ENCODE data around the gene RNF112.
"Not testable (repeated sequence)": the region's sequence is repeated elsewhere in the genome, so short reads cannot be mapped to it uniquely, and the experiment has no call there.

The RNF112 gene

DNA sequence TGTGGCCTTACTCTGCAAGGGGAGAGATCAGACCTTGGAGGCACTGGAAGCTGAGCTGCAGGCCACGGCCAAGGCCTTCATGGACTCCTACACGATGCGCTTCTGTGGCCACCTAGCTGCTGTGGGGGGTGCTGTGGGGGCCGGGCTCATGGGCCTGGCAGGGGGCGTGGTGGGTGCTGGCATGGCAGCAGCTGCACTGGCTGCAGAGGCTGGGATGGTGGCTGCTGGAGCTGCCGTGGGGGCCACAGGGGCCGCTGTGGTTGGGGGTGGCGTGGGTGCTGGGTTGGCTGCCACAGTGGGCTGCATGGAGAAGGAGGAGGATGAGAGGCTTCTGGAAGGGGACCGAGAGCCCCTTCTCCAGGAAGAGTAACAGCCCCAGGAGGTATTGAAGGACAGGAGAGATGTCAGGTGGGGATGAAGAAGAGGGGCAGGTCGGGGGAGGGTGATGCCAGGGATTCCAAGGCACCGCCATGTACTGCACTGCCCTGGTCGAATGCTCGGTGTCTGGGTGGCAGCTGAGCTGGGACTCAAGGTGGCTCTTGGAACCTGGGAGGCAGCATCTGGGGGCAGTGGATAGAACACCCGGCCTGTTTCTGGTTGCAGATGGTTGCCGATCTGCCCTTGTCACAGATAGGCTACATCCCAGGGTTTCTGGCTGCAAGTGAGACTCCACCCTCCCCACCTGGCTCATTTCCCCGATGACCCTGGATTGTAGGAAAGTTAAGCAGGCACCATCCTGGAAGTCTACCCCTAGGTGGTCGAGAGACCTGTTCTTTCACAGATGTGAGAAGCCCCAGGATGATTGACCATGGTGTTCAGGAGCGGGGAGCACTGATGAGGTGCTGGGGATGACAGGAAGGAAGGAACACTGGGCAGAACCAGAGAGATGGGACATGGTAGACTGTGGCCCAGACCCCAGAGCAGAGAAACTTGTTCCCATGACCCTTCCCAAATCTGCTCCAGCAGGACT is 5.1 kb downstream of the RNF112 start:
- DNase-seq, result no peak

DNA sequence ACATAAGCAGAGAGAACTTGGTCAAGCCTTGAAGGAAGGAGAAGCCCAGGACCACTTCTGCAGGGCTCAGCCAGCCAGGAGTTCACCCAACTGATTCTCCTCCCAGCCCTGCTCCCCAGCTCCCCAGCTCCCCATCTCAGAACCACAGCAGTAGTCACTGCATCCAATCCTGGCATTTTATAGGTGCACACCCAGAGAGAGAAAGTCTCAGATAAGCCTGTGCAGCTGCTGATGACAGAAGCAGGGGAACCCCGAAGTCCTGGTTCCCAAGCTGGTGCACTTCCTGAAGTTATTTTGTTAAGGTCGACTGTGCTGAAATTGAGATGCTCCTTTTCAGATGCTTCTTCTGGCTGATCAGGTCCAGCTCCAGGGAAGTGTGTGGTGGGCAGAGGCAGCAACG is 6.6 kb downstream of the RNF112 start:
- no peak for DNase-seq

DNA sequence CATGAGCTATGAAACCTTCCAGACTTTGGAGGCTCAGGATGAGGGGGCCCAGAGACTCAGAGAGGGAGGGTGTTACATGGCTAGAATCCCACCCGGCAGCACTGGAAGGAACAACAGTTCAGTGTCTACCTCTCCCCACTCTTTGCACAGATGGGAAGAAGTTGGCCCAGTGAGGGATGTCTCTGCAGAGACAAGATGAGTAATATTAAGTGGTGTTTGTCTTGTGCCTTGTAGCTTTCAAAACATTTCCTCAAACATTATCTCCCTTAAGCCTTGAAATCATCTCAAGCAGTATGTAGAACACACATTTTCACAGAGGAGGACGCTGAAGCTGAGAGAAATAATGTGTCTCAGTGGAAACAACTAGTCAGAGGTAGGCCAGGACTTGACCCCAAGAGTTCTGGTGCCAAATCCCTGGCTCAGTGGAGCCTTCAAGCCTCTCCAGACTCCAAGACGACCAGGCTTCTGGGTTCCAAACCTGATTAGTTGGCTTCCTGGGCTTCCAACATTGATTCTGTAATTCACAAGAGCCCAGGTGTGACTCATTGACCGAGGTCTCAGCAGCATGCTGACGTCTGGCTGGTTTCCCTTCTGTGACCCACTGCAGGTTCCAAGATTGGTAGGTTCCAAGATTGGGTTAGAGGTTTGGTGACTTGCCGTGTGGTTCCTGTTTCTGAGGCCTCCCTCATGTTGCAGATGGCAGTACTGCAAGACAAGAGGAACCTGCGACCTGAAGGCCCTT is 7.4 kb downstream of the RNF112 start:
- DNase-seq, result no peak

DNA sequence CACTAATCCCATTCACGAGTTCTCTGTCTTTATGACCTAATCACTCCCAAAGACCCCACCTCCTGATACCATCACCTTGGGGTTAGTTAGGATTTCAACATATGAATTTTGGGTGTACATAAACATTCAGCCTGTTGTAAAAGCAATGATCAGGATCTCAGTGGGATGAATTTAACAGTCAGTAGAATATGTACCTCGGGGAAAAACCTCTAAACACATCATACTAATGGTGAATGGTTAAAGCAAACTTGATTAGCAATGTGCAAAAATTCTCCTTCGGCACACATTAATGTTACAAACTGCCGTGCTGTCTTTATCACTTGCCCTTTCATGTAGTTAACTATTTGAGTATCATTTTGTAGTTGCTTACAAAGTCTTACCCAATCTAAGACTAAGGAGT is 10.2 kb downstream of the RNF112 start:
- no peak for DNase-seq

DNA sequence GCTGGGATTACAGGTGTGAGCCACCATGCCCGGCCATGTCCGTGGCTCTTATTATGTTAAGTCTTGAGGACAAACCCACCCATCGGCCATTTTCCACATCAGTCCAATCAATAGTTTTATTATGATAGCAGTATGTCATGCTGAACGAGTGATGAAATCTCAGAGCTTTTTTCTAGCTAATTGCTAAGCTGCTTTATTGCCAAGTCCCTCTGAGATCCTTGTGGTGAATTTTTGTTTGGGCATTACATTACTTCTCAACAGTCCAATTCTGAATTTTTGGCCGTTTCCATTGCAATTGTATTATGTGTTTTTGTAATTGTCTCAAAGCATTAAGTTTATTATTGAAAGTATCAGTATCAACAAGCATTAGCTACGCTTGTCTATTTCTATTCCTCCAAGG is 10.9 kb downstream of the RNF112 start:
- DNase-seq, result no peak

DNA sequence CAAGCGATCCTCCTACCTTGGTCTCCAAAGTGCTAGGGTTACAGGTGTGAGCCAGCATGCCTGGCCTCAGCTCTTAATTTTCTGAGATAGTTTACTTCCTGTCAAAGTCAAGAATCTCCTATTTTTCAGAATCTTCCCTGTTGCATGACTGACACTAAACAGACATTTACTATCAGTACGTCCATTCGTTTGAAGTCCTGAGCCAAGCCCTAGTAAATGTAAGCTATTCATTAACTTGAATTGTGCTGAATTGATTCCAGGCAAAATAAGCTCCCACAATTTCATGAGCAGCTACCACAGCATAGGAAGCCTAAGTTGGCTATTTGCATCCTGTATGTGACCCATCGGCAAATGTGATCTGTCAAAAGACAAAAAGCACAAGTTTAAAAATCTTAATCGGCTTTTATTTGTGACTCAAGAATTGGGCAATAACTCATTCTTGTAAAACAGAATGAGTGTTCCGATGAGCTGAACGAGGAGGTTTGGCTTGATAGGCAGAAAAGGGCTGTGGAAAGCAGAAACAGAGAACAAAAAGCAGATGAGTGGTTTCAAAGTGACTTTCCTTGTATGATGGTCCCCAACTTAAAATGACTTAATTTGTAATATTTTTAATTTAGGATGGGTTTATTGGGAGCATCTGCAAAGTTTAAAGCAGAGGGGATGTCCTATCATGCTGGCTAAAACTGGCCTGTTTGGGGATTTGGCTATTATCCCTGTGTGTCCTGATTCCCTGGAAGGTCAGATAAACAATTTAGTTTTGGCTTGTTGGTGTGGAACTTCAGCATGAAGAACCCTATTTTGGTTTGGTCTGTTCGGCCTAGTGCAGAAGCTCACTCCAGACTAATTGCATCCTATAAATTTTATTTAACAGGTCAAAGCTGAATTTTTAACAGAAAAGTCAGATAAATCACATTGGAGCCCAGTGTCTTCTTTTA is 14.2 kb downstream of the RNF112 start:
- no peak for DNase-seq

DNA sequence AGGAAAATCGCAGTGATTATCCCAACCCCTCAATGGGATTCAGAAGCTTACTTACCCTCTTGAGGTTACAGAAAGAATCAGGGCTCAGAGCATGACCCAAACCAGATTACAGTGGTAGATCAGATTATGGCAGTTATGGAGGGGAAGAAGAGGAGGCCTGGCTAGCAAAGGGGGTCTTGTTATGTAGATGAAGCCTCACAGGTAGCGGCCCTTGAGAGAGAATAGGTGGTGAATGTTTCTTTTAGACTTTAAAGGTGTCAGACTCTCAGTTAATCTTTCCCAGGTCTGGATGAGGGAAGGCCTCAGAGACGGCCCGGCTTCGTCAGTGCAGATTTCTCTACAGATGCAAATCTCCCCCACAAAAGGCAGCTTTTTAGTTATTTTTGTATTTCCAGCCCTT is 15.6 kb downstream of the RNF112 start:
- no peak for DNase-seq

DNA sequence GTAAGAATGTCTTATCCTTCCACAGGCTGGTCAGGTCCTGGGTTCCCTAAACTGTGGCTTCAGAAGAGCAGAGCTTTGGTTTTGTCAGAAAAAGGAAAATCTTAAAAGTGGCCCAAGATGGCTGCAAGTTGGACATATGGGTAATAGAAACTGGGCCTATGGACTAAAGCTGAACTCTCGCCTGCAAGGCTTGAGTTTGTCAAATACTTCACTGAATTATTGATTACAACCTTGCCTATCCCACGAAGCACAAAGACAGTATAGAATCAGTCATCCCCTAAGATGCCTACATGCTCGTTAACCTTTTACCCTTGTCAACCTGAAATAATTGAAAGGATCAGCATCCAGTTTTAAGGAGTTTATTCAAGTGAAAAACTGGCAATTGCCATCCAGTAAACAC is 20.7 kb downstream of the RNF112 start:
- DNase-seq, result no peak

DNA sequence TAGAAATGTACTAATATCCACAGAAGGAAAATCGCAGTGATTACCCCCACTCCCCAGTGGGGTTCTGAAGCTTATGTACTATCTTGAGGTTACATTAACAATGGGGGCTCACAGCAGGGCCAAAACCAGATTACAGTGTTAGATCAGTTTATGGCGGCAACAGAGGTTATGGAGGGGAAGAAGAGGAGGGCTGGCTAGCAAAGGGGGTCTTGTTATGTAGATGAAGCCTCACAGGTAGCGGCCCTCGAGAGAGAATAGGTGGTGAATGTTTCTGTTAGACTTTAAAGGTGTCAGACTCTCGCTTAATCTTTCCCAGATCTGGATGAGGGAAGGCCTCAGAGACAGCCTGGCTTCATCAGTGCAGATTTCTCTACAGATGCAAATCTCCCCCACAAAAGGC is 22.2 kb downstream of the RNF112 start:
- no peak for DNase-seq

DNA sequence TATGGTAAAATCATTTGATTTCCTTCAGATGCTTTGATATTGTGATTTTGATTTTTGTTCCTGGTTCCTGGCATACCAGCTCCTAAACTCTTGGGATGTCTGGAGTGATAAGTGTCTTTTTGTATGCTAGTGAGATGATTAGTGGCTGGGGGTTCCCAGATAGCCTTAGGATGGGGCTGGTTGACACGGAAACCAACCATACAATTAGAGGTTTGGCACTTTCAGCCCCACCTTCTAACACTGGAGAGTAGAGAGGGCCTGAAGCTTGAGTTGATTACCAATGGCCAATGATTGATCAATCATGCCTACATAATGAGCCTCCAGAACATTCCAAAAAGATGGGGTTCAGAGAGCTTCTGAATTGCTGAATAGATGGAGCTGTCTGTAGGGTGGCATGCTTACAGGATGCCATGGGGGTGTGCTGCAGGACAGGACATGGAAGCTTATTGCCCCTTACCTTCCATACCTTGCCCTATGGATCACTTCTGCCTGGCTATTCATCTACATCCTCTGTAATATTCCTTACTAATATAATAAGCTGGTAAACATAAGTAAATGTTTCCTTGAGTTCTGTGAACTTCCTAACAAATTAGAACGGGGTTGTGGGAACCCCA is 22.8 kb downstream of the RNF112 start:
- no peak for DNase-seq

DNA sequence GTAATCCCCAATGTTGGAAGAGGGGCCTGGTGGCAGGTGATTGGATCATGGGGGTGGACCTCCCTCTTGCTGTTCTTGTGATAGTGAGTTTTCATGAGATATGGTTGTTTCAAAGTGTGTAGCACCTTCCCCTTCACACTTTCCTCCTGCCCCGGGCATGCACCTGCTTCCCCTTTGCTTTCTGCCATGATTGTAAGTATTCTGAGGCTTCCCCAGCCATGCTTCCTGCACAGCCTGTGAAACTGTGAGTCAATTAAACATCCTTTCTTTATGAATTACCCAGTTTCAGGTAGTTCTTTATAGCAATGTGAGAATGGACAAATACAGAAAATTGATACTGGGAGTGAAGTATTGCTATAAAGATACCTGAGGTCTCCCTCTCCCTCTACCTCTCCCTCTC is 29.4 kb downstream of the RNF112 start:
- no peak for DNase-seq

DNA sequence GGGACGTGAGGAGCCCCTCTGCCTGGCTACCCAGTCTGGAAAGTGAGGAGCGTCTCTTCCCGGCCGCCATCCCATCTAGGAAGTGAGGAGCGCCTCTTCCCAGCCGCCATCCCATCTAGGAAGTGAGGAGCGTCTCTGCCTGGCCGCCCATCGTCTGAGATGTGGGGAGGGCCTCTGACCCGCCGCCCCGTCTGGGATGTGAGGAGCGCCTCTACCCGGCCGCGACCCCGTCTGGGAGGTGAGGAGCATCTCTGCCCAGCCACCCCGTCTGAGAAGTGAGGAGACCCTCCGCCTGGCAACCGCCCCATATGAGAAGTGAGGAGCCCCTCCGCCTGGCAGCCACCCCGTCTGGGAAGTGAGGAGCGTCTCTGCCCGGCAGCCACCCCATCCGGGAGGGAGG is 30.3 kb downstream of the RNF112 start:
- not testable (repeated sequence) for DNase-seq

DNA sequence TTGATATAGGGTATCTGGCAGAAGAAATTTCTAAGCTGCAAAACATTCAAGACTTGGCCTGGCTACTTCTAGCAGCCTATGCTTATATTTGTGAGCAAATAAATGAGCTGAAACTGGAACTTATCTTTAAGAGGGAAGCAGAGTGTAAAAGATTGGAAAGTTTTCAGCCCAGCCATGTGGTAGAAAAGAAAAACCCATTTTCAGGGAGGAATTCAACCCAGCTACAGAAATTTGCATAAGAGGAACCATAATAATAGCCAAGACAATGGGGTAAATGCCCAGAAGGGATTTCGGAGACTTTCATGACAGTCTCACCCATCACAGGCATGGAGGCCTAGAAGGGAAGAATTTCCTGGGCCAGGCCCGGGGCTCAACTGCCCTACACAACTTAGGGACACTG is 31.7 kb downstream of the RNF112 start:
- no peak for DNase-seq

DNA sequence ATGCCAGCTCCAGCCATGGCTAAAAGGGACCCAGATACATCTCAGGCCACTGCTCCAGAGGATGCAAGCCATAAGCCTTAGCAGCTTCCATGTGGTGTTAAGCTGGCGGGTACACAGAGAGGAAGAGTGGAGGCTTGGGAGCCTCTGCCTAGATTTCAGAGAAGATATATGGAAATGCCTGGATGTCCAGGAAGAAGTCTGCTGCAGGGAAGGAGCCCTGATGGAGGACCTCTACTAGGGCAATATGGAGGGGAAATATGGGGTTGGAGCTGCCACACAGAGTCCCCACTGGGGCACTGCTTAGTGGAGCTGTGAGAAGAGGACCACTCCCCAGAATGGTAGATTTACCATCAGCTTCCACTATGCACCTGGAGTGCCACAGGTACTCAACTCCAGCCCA is 32.1 kb downstream of the RNF112 start:
- DNase-seq, result no peak

DNA sequence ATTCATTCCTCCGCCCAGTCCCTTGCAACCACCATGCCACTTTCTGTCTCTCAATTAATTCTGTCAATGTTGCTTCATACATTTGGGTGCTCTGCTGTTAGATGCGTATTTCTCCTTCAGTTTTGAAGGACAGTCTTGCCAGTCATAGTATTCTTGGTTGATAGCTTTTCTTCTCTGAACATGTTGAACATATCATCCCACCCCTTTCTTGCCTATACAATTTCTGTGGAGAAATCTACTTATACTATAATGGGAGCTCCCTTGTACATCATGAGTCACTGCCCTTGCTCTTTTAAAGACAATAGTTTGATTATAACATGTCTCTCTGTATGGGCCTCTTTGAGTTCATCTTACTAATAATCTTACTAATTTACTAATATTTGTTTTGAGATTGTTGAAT is 34.1 kb downstream of the RNF112 start:
- no peak for DNase-seq

DNA sequence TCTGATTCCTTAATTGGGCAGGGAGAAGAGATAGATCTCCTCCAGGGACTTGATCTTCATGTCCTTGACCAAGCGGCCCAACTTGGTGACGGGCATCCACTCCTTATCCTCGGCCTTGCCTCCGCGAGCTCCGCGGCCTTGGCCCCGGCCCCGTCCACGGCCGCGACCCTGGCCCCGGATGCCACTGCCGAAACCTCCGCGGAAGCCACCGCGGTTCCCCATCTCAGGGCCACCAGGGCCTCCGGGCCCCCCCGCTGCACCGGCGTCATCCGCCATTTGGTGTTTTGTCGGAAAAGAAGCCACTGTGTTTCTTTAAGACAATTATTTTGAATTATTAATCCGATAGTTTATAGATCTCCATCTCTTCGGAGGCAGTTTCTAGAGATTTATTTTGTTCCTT is 35.5 kb downstream of the RNF112 start:
- not testable (repeated sequence) for DNase-seq

DNA sequence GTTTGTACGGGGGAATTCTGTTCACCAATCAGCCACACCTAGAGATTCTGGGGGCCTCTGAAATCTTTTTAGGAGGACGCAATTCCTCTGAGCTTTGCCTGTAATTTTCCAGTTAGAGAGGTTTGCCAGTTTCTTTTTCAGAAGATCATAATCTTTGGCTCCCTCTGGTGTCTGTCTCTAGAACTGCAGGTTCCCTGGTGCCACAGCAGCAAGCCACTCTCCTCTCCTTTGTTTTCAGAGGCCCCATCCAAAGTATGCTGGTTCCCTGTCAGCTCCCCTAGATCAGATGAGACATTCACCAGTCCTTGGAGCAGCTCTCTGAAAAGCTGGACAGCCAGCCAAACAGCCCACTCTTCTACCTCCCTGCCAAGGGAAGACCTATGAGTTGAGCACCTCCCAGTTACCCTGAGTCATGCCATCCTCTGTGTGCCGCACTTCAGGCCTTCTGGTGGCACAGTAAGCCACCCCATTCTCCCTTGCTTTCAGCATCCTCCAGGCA is 36.1 kb downstream of the RNF112 start:
- DNase-seq, result no peak

DNA sequence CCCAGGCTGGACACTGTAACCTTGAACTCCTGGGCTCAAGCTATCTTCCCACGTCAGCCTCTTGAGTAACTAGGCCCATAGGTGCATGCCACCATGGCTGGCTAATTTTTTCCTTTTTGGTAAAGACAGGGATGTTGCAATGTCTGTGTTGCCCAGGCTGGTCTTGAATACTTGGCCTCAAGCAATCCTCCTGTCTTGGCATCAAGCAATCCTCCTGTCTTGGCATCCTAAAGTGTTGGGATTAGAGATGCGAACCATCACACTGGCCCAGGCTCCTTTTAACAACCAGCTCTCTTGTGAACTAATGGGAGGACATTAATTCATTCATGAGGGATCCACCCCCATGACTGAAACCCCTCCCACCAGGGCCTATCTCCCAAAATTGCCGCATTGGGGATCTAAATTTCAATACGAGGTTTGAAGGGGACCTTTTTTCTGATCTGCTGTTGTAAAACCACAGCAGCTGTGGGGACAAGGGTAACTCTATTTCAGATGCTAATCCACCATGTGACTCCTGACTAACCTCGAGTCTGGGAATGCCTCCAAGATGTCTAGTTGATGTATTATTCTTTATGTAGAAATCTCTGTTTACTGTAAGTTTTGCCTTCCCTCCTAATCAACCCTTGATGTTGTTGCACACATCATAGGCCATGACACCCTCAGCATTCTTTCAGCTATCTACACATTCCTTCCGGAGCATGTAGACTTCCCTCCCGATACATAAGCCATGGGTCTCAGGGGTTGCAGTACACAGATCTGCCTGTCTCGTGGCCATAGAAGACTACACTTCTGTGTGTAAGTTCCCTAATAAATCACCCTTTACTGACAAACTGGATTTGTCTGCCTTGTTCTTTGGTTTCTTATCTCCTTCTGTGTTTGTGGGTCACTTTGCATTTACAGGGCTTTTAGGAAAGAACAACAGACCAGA is 37.6 kb downstream of the RNF112 start:
- no peak for DNase-seq

DNA sequence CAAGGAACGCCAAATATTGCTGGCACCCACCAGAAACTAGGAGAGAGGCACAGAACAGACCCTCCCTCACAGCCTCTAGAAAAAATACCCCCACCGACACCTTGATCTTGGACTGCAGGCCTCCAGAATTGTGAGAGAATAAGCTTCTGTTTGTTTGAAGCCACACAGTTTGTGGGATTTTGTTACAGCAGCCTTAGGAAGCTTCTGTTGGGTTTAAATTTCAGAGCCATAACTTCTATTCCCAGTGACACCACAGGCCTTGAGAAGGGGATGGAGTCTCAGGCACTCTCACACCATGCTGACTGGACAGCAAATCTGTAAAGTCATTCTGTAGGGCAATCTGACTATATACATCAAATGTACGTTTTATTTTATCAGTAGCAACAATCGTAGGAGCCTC is 38.6 kb downstream of the RNF112 start:
- no peak for DNase-seq

DNA sequence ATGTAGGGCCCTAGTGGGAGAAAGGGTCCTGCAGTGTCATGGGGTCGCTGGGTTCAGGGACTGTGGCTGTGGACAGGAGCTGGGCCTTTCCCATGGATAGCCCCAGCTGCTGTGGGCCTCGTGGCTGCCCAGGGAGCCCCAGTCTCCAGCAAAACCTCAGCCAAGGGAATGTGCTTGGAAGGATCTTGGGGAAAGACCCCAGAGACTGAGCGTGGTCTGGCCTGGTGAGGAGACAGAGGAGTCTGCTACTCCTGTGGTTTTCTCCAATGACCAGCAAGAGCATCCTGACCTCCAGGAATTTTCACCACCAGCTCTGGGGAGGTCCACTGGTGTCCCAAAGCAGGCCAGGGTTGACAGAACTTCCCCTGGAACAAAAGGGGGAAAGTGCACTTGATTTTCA is 42.3 kb downstream of the RNF112 start:
- no peak for DNase-seq

DNA sequence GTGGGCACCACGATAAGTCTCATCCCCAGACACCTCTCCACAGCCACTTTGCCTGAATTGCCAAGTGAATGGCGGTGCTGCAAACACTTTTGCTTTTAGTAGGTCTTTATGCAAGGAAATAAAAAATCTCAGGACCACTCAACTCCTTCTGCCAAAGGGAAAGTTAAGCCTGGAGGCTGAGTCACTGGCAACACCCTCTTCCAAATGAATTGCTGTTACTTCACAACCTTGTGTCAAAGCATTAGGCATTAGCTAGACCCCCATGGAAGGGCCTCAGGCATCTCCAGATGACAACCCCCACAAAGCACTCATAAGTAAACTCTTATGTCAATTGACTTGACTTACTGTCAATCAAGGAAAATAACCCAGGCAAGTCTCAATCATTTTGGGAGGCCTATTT is 43.0 kb downstream of the RNF112 start:
- DNase-seq, result no peak

All from KG1 (cell line).